Astrocyte (in vitro differentiated cells and primary cell): ENCODE results near the gene FNDC11. TPM values are rescaled to one million over a fixed set of nuclear protein-coding genes. Genes with fewer than 3 reads are reported as not detected.

Source experiments
- DNase-seq: peaks from one replicate; pipeline ENCODE4 v3.0.0-alpha.2; 2010; ENCODE audit warnings: low read depth
- FAIRE-seq: peaks from 2 replicates; lab custom pipeline; 2011; peaks lifted over from hg19 to GRCh38; lab: Jason Lieb, UNC
- H2AFZ ChIP-seq: 2 replicates; pipeline ENCODE4 v1.6.0; 2012; ENCODE audit warnings: low read depth, low read length, inconsistent platforms
- H3K27ac ChIP-seq: 2 replicates; pipeline ENCODE4 v1.5.1; 2011; ENCODE audit warnings: low read depth, low read length, inconsistent platforms
- H3K27me3 ChIP-seq: 2 replicates; pipeline ENCODE4 v1.6.0; 2011; ENCODE audit warnings: low read length, inconsistent platforms; ENCODE audit not compliant: insufficient read depth
- H3K36me3 ChIP-seq: 2 replicates; pipeline ENCODE4 v1.5.1; 2011; ENCODE audit warnings: low read length, inconsistent platforms; ENCODE audit not compliant: insufficient read depth
- H3K4me1 ChIP-seq: 2 replicates; pipeline ENCODE4 v1.5.1; 2011; ENCODE audit warnings: low read length, inconsistent platforms; ENCODE audit not compliant: insufficient read depth
- H3K4me2 ChIP-seq: 2 replicates; pipeline ENCODE4 v1.6.0; 2012; ENCODE audit warnings: low read length, inconsistent platforms
- H3K4me3 ChIP-seq: 2 replicates; pipeline ENCODE4 v1.5.1; 2011; ENCODE audit warnings: low read depth, mild to moderate bottlenecking, low read length, inconsistent platforms; ENCODE audit not compliant: insufficient read depth
- H3K79me2 ChIP-seq: 2 replicates; pipeline ENCODE4 v1.6.0; 2012; ENCODE audit warnings: mild to moderate bottlenecking, low read length, inconsistent platforms; ENCODE audit not compliant: insufficient read depth
- H3K9ac ChIP-seq: 2 replicates; pipeline ENCODE4 v1.6.0; 2012; ENCODE audit warnings: mild to moderate bottlenecking, low read length, inconsistent platforms
- H3K9me3 ChIP-seq: 2 replicates; pipeline ENCODE4 v1.5.1; 2012; ENCODE audit warnings: low read depth, mild to moderate bottlenecking, low read length, inconsistent platforms; ENCODE audit not compliant: insufficient read depth
- H4K20me1 ChIP-seq: 2 replicates; pipeline ENCODE4 v1.6.0; 2012; ENCODE audit warnings: low read length, inconsistent platforms; ENCODE audit not compliant: insufficient read depth
- H3K27ac Mint-ChIP-seq: one replicate; pipeline ENCODE4 v1.8.0; 2021; ENCODE audit warnings: mild to moderate bottlenecking, mixed read lengths; ENCODE audit not compliant: unreplicated experiment
- H3K27me3 Mint-ChIP-seq: one replicate; pipeline ENCODE4 v1.8.0; 2021; ENCODE audit warnings: low read depth, mixed read lengths; ENCODE audit not compliant: unreplicated experiment
- H3K36me3 Mint-ChIP-seq: one replicate; pipeline ENCODE4 v1.8.0; 2021; ENCODE audit warnings: low read depth, mixed read lengths; ENCODE audit not compliant: unreplicated experiment
- H3K4me1 Mint-ChIP-seq: one replicate; pipeline ENCODE4 v1.8.0; 2021; ENCODE audit warnings: low read depth, mixed read lengths; ENCODE audit not compliant: unreplicated experiment
- H3K4me3 Mint-ChIP-seq: one replicate; pipeline ENCODE4 v1.8.0; 2021; ENCODE audit warnings: mild to moderate bottlenecking, moderate library complexity, mixed read lengths; ENCODE audit not compliant: unreplicated experiment
- H3K9me3 Mint-ChIP-seq: one replicate; pipeline ENCODE4 v1.8.0; 2021; ENCODE audit warnings: mild to moderate bottlenecking, mixed read lengths; ENCODE audit not compliant: unreplicated experiment
- EZH2 ChIP-seq: IDR thresholded peaks from 2 replicates; pipeline ENCODE4 v1.6.1; 2012; ENCODE audit warnings: mild to moderate bottlenecking, low read length, inconsistent platforms; ENCODE audit not compliant: insufficient read depth
- total RNA-seq: library from RNA; stranded (reverse); gene quantifications from 2 replicates; pipeline ENCODE4 v1.2.1, GENCODE V29; 2021
- TF ChIP-seq, protein P1 (sequence below): IDR thresholded peaks from 2 replicates; pipeline ENCODE4 v1.5.1; 2011; ENCODE audit warnings: low read depth, mild to moderate bottlenecking, inconsistent platforms, low read length, moderate library complexity; ENCODE audit not compliant: insufficient read depth

Gene FNDC11
- total RNA-seq, 1 donor from 2014 or later = 0.20 TPM

DNA sequence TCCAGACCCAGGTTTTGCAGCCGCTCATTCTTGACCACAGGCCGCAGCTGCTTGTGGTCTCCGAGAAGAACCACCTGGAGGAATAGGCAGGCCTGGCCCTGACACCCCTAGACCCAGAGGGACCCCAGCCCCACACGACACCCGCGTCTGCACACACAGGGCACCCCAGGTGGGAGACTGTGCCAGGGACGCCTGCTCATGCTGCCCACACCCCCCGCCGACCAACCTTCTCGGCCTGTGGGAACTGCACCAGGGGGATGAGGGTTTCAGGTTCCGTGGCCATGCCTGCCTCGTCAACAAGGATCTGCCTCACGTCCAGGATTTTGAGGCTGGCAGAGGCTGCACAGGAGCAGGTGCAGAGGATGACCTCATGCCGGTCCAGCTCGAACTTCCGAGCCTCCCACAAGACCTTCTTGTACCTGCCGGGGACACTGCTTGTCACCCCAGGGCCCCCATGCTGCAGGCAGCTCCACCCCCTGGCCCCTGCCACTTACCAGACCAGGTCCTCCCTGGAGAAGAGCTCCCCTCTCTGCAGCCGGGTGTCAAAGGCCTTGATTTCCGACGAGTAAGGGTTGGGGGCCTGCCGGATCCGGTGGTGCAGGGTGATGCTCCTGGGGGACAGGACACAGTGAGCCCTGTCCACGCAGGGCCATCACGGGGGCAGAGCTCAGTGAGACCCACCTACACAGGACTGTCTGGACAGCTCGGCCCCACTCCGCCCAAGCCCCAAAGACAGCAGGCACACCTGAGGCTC is 7.1 kb downstream of the FNDC11 start:
- no peaks in the 10 kb centered on the region for H3K27me3 Mint-ChIP-seq
- FAIRE-seq (no peak), DNase-seq (no peak)
- Histone ChIP-seq H3K27ac (no peak overlapping the region), H3K4me1 (no peaks in the 10 kb centered on the region), H2AFZ (no peak overlapping the region), H3K9me3 (no peaks in the 10 kb centered on the region), H3K27me3 (no peaks in the 10 kb centered on the region), H3K36me3 (no peaks in the 10 kb centered on the region), H3K79me2 (no peaks in the 10 kb centered on the region), H3K4me2 (no peak overlapping the region), H3K9ac (no peak overlapping the region), H4K20me1 (no peaks in the 10 kb centered on the region), H3K4me3 (no peak overlapping the region)
- H3K36me3 Mint-ChIP-seq = peaks cover 5% of the 10 kb centered on the region
- H3K4me1 Mint-ChIP-seq = no peaks in the 10 kb centered on the region
- H3K4me3 Mint-ChIP-seq = no peak overlapping the region
- H3K9me3 Mint-ChIP-seq = no peaks in the 10 kb centered on the region
- TF ChIP-seq, protein P1, sequence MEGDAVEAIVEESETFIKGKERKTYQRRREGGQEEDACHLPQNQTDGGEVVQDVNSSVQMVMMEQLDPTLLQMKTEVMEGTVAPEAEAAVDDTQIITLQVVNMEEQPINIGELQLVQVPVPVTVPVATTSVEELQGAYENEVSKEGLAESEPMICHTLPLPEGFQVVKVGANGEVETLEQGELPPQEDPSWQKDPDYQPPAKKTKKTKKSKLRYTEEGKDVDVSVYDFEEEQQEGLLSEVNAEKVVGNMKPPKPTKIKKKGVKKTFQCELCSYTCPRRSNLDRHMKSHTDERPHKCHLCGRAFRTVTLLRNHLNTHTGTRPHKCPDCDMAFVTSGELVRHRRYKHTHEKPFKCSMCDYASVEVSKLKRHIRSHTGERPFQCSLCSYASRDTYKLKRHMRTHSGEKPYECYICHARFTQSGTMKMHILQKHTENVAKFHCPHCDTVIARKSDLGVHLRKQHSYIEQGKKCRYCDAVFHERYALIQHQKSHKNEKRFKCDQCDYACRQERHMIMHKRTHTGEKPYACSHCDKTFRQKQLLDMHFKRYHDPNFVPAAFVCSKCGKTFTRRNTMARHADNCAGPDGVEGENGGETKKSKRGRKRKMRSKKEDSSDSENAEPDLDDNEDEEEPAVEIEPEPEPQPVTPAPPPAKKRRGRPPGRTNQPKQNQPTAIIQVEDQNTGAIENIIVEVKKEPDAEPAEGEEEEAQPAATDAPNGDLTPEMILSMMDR = no peak
- TF ChIP-seq EZH2 = no peak
- no peak overlapping the region for H3K27ac Mint-ChIP-seq

- H3K9ac ChIP-seq = no peak overlapping the region
- H3K27ac ChIP-seq = no peak overlapping the region
- Mint-ChIP-seq H3K27ac (no peak overlapping the region), H3K4me3 (no peak overlapping the region), H3K27me3 (no peaks in the 10 kb centered on the region), H3K4me1 (no peaks in the 10 kb centered on the region), H3K9me3 (no peaks in the 10 kb centered on the region), H3K36me3 (peaks cover 5% of the 10 kb centered on the region)
- no peak overlapping the region for H2AFZ ChIP-seq
- H4K20me1 ChIP-seq = no peaks in the 10 kb centered on the region
- no peaks in the 10 kb centered on the region for H3K9me3 ChIP-seq
- no peaks in the 10 kb centered on the region for H3K79me2 ChIP-seq
- no peaks in the 10 kb centered on the region for H3K4me1 ChIP-seq
- DNase-seq (no peak), FAIRE-seq (no peak)
- no peaks in the 10 kb centered on the region for H3K27me3 ChIP-seq
- no peak for TF ChIP-seq EZH2
- TF ChIP-seq, protein P1 = no peak
- no peaks in the 10 kb centered on the region for H3K36me3 ChIP-seq
- no peak overlapping the region for H3K4me3 ChIP-seq
- H3K4me2 ChIP-seq = no peak overlapping the region
Observed at GRCh38 chr20:63561624-63562396, 7.9 kb downstream of the FNDC11 start.
